Kidney glomerular epithelial cell (primary cell): Measurements from ENCODE around the gene RTRAF.

Experiments used
- DNase-seq: peaks from one replicate; lab custom pipeline; 2025; lab: John Stamatoyannopoulos, UW

Gene RTRAF

DNA sequence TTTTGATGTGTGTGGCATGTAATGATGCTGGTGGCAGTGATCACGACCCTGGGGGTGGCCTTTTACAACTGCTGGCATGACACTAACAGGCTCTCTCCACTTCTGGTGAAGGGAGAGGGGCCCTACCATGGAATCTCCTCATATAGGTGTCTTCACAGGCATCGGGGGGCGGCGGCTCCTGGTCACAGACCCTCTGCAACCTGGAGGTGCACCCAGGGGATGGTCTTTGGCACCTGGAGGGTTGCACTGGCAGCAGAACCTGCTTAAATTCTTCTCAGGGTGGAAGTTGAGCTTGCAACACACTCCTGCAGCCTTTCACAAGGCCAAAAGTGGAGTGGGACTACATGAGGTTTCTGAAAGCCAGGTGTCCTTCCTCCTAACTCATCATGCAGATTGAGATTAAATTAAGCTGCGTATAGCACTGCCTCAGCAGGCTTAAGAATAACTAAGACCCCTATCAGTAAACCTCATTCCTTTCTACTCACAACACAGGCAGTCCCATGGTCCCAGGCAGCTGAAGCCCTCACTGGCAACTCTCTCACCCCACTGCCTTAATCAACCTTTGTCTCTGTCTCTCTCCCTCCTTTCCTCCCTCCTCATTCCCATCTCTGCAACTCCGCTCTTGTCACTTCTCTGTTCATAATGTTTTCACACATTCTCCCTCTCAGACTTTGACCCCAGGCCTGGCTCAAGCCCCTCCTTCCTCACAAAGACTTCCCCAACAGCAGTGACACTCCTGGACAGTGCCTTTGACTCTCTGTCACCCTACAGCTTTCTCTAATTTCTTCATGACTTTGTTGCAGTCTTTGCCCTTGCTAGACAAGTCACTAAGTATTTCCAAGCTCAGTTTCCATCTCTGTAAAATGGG is 60.6 kb downstream of the RTRAF start:
- no peak for DNase-seq

DNA sequence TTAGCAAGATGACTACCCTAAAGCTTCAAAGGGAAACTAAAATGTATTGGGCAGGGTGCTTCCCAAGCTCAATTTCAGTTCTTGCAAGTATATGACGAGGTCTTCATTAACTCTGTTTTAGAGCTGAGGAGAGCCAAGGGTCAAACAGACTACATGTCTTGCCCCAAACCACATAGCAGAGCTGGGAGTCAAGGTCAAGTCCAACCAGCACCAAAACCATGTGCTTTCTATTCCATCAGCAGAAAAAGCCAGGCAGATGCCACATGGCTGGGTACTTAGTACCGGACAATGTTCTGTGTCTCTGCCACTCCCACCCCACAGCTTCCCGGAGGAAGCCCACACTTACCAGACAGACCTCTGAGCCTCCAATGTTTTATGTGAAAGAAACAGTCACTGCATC is 61.9 kb downstream of the RTRAF start:
- no peak for DNase-seq

DNA sequence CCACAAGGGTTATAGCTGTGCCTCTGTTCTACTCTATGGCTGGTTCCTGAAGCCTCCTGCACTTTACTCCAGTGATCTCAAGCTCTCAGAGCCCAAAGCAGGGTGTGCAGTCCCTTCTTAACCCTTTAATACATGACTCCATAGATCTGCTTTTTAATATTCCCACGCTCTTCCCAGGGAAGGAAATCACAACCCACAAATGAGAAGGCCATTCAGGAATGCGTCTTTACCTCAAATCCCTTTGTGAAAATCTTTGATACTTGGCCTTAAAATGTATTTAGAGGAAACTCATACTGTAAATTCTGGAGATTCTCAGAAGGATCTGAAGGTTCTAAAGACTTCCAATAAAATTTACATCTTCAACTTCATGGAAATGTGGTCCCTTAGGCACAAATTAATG is 62.5 kb downstream of the RTRAF start:
- no peak for DNase-seq

DNA sequence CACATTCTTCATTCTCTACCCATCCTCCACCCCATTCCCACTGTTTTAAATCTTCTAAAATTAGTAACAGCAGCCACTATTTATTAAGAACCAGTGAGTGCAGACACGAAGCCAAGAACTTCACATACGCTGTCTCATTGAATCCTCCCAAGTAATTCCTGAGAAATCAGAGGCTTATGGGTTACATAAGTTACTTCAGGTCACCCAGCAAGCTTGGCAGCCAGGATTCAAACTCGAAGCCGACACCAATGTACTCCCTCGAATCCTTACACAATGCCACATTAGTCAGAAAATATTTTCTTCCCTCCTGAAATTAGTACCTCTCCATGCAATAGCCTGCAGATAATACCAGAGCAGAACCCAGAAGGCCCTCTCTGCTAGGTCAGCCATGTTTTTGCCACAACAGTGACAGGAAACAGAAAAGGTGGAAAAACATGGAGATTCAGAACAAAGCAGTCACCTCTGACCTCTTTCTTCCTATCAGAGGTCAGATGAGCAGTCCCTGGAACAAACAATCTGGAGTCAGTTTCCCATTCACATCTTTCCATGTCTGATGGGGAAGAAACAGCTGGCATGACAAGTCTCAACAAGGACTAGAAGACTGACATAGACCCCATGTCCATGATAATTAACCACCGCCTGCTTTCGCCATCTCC is 63.1 kb downstream of the RTRAF start:
- DNase-seq, result peak; percentile 25

DNA sequence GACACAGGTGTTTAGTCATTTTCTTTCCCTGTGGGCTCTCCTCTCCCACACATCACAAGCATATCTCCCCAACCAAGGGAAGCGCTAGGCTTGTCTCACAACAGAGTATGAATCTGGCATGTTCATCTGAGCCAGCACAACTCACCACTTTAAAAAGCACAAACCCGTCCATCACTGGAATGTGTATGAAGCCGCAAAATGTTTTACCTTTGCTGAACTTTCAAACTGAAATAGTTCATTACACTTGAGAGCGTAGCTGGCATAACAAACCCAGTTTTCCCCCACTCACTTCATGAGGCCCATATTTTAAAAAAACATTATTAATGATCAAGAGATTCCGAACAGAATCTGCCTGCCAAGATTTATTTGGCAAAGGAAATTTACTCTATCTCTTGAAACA is 63.7 kb downstream of the RTRAF start:
- DNase-seq, result peak; percentile 93

DNA sequence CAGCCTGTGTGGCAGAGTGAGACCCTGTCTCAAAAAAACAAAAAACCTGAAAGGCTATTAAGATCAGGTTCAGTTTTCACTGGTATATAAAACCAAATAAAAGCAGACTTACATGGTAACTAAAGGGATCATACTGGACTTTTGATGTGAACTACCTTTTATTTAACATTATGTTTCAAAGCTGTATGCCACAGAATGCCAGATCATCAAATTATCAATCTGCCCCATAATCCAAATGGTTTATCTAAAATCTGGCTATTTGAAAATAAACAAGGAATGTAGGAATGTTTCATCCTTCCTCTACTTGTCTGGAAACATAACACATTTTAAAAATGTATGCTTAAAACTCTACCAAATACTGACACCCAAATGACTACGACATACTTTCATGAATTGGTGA is 65.3 kb downstream of the RTRAF start:
- no peak for DNase-seq

DNA sequence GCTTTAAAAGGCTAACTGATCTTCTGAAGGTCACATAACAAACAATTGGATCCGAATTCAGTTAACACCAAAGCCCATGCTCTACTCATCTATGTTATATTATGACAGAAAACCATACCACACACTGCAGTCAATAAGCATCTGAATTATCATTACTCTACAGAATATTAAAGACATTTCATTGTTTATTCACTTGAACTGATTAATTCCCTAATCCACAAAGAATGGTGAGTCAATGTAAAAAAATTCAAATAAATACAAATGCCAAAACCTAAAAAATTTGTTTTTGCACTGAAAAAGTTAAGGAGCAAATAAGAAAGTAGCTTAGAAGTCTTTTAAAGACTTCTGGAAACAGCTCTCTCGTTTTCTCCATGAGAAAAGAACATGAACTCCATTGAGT is 65.8 kb downstream of the RTRAF start:
- no peak for DNase-seq

DNA sequence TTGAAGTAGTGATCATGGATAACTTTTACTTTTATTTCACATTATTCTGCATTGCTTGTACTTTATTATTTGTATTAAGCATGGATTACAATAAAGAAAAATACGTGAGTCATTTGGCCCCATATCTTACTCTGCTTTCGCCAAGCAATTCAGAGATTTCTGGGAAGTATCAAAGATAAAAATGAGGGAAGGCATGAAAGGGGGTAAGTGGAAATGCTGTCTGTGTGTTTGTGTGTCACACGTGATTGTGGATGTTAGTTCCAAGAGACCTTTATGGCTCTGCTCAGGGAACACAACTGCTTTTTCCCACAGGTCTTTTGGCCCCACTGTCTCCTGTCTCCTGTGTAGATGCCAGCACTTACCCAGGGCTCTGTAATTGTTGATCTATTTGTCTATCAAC is 69.0 kb downstream of the RTRAF start:
- DNase-seq, result no peak

DNA sequence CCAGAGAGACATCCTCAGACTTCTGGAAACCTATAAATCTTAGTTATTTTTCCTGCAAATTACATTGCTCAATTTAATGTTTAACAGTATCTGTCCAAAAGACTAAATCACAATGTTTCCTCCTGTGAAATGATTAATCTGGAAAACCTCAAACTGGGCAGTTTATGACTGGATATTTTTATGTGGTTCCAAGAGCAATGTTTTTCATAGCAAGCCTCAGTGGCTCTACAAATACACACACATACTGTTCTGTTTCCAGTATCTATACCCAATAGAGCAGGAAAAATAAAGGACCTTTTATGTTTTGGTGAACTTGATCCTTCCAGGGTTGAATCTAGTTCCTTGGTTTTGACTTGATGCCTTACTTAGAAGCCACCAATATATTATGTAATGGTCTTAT is 70.3 kb downstream of the RTRAF start:
- DNase-seq, result peak; percentile 96

DNA sequence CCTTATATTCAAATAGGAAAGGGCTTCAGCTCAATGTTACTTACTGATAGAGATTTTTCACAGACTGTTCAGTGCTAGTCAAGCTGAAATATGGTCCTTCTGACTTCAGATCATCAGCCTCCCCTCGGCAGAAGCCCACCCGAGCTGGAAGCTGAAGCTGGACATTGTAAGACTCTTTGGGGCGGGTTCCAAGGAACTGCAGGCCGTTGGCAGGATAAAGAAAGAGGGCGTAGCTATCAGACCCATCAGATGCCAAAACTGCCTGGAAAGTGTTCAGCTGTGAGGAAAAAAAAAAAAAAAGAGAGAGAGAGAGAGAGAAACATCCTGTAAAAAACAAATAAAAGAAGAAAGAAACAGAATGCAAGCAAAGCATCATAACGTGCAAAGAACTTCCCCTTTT is 70.7 kb downstream of the RTRAF start:
- DNase-seq, result no peak
